HL-60 (cell line): ENCODE measurements around the gene C9orf50.

Experiments used
- CTCF ChIP-seq: IDR thresholded peaks from one replicate; pipeline ENCODE4 v1.5.1; 2011; ENCODE audit warnings: low read length, control low read depth, inconsistent platforms; ENCODE audit not compliant: insufficient read depth
- POLR2AphosphoS5 ChIP-seq: IDR thresholded peaks from 2 replicates; pipeline ENCODE4 v1.6.1; 2012; ENCODE audit warnings: low read depth
- REST ChIP-seq: IDR thresholded peaks from 2 replicates; pipeline ENCODE4 v1.6.1; 2012; ENCODE audit warnings: low read depth; ENCODE audit not compliant: insufficient replicate concordance

GRCh38 chr9:129576546-129577543 lies 44.1 kb downstream of the C9orf50 start:
- TF ChIP-seq CTCF = no peak
- TF ChIP-seq REST = no peak
- TF ChIP-seq POLR2AphosphoS5 = no peak
